ENCODE measurements around the gene NRN1.

DNA sequence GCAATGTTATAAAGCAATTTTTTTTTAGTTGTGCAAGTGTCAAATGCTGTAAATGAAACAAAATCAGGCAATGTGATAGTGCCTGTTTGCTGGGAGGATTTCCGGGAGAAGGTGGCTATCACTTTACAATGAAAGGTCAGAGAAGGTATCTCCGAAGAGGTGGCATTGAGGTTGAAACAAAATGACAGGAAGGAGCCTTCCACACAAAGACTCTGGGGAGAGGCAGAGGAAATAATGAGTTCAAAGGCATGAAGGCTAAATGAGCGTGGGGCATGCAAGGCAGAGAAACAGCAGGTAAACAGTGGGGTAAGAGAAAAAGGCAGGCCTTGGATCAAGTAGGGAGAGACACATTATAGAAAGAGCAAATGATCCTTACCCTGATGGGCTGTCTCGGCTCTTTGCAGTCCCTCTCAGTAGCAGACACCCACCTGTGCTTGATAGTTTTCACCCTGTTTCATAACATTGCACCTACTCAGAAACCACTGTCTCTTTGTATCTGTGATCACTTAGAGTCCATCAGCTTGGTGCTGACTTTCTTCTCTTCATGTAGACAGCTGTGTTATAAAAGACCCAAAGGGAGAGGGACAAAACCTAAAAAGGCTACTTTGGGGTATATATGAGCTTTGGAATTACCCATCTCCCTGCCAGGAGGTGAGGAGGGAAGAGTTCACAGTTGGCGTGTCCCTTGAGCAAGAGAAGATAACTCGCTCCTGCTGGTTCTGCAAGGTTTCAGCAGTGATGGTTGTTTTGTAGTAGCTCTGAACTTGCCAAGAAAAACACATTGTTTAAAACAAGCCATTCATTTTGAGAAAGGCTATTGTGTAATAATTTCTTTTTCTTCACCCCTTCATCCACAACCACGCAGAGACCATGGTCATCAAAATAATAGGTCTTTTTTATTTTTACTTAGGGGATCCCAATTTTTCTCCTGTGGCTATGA is 22.3 kb downstream of the NRN1 start:
- TF ChIP-seq POLR2AphosphoS5 (IDR thresholded peaks at IDR 0.05) (no peak), POLR2A (IDR thresholded peaks at IDR 0.05) (no peak)
- TF ChIP-seq, protein P1, sequence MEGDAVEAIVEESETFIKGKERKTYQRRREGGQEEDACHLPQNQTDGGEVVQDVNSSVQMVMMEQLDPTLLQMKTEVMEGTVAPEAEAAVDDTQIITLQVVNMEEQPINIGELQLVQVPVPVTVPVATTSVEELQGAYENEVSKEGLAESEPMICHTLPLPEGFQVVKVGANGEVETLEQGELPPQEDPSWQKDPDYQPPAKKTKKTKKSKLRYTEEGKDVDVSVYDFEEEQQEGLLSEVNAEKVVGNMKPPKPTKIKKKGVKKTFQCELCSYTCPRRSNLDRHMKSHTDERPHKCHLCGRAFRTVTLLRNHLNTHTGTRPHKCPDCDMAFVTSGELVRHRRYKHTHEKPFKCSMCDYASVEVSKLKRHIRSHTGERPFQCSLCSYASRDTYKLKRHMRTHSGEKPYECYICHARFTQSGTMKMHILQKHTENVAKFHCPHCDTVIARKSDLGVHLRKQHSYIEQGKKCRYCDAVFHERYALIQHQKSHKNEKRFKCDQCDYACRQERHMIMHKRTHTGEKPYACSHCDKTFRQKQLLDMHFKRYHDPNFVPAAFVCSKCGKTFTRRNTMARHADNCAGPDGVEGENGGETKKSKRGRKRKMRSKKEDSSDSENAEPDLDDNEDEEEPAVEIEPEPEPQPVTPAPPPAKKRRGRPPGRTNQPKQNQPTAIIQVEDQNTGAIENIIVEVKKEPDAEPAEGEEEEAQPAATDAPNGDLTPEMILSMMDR (IDR thresholded peaks at IDR 0.05) = no peak
